Progenitor cell of endocrine pancreas (in vitro differentiated cells): ENCODE data around the gene PPM1B. TPM values are rescaled to one million over a fixed set of nuclear protein-coding genes. Genes with fewer than 3 reads are reported as not detected.

ENCODE experiments used
- DNase-seq: peaks from one replicate; pipeline ENCODE4 v3.0.0; 2021; ENCODE audit warnings: low spot score; ENCODE audit not compliant: unreplicated experiment
- H3K27ac Mint-ChIP-seq: 2 replicates; pipeline ENCODE4 v1.8.0; 2021; ENCODE audit warnings: mild to moderate bottlenecking, moderate library complexity, mixed read lengths
- H3K27me3 Mint-ChIP-seq: 2 replicates; pipeline ENCODE4 v1.8.0; 2021; ENCODE audit warnings: mixed read lengths
- H3K36me3 Mint-ChIP-seq: 2 replicates; pipeline ENCODE4 v1.8.0; 2022; ENCODE audit warnings: mixed read lengths; ENCODE audit not compliant: insufficient read depth
- H3K4me1 Mint-ChIP-seq: 2 replicates; pipeline ENCODE4 v1.8.0; 2021; ENCODE audit warnings: low read depth, mixed read lengths
- H3K4me3 Mint-ChIP-seq: 2 replicates; pipeline ENCODE4 v1.8.0; 2021; ENCODE audit warnings: low read depth, mild to moderate bottlenecking, moderate library complexity, mixed read lengths
- H3K9me3 Mint-ChIP-seq: 2 replicates; pipeline ENCODE4 v1.8.0; 2021; ENCODE audit warnings: low read depth, mixed read lengths
- total RNA-seq: library from RNA; stranded (reverse); gene quantifications from 2 replicates; pipeline ENCODE4 v1.2.1, GENCODE V29; 2021
- TF ChIP-seq, protein P1 (sequence below): fragments of 200-600 bp; sonication (generic); IDR thresholded peaks from one replicate; pipeline ENCODE4 v1.5.0; 2021; ENCODE audit warnings: antibody characterized with exemption, mild to moderate bottlenecking; ENCODE audit not compliant: unreplicated experiment

PPM1B gene
- total RNA-seq, 1 donor from 2014 or later, result 60.8 TPM

DNA sequence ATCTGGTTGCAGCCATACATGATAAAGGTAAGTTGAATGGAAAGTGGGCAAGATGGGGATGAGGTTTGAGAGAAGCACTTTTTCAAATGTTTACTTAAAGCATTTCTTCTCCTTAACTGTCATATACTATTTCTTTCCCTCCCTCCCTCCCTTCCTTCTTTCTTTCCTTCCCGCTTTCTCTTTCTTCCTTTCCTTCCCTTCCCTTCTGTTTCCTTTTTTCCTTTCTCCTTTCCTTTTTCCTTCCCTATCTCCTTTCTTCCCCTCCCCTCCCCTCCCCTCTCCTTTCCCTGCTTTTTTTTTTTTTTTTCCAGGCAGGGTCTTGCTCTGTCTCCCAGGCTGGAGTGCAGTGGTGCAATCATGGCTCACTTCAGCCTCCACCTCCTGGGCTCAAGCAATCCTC lies 112.2 kb downstream of the PPM1B start:
- H3K9me3 Mint-ChIP-seq, result no peaks in the 10 kb centered on the region
- H3K4me3 Mint-ChIP-seq, result no peak overlapping the region
- no peaks in the 10 kb centered on the region for H3K36me3 Mint-ChIP-seq
- H3K27me3 Mint-ChIP-seq, result no peaks in the 10 kb centered on the region
- TF ChIP-seq, protein P1, sequence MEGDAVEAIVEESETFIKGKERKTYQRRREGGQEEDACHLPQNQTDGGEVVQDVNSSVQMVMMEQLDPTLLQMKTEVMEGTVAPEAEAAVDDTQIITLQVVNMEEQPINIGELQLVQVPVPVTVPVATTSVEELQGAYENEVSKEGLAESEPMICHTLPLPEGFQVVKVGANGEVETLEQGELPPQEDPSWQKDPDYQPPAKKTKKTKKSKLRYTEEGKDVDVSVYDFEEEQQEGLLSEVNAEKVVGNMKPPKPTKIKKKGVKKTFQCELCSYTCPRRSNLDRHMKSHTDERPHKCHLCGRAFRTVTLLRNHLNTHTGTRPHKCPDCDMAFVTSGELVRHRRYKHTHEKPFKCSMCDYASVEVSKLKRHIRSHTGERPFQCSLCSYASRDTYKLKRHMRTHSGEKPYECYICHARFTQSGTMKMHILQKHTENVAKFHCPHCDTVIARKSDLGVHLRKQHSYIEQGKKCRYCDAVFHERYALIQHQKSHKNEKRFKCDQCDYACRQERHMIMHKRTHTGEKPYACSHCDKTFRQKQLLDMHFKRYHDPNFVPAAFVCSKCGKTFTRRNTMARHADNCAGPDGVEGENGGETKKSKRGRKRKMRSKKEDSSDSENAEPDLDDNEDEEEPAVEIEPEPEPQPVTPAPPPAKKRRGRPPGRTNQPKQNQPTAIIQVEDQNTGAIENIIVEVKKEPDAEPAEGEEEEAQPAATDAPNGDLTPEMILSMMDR, result no peak
- H3K27ac Mint-ChIP-seq, result no peak overlapping the region
- peaks cover 21% of the 10 kb centered on the region for H3K4me1 Mint-ChIP-seq
- no peak for DNase-seq

Other genes with a start within 250 kb of the PPM1B start
- 105 and 114 TPM in 2 replicates for gene LRPPRC, start 172.9 kb upstream of the PPM1B start, total RNA-seq
- 1.0 and 1.2 TPM in 2 replicates for gene SLC3A1, start 106.6 kb downstream of the PPM1B start, total RNA-seq
- 42.6 and 45.6 TPM in 2 replicates for gene PREPL, start 192.6 kb downstream of the PPM1B start, total RNA-seq
- gene CAMKMT, start 193.1 kb downstream of the PPM1B start, total RNA-seq, result 20.3 and 24.1 TPM in 2 replicates